GM18868 (cell line): ENCODE data around the gene ACSM3.
"Not testable (repeated sequence)": the region's sequence is repeated elsewhere in the genome, so short reads cannot be mapped to it uniquely, and the experiment has no call there.

Experiments used
- ATAC-seq: cut with Tn5 transposase; IDR thresholded peaks from one replicate; pipeline ENCODE4 v1.9.1; 2021; ENCODE audit warnings: mild to moderate bottlenecking, moderate library complexity; ENCODE audit not compliant: unreplicated experiment

ACSM3 gene

GRCh38 chr16:20763461-20764232 lies at the start of gene ACSM3:
Gene ACSM3, plus strand, starts transcription at chr16:20764014. Its CDS starts 6,021 bp downstream, at chr16:20770035.
- ATAC-seq: peak; percentile 98

- not testable (repeated sequence) for ATAC-seq
Observed at GRCh38 chr16:20717718-20718117, 46.1 kb upstream of the ACSM3 start.

GRCh38 chr16:20720251-20720650 lies 43.6 kb upstream of the ACSM3 start:
- ATAC-seq: no peak

GRCh38 chr16:20726661-20727060 lies 37.2 kb upstream of the ACSM3 start:
- no peak for ATAC-seq

GRCh38 chr16:20727181-20727580 lies 36.6 kb upstream of the ACSM3 start:
- ATAC-seq: no peak

GRCh38 chr16:20729141-20729540 lies 34.7 kb upstream of the ACSM3 start:
- ATAC-seq: no peak

GRCh38 chr16:20734056-20734455 lies 29.8 kb upstream of the ACSM3 start:
- ATAC-seq: no peak

- ATAC-seq: no peak
Observed at GRCh38 chr16:20734782-20735181, 29.0 kb upstream of the ACSM3 start.

GRCh38 chr16:20735490-20735889 lies 28.3 kb upstream of the ACSM3 start:
- ATAC-seq: no peak

GRCh38 chr16:20740007-20740883 lies 23.6 kb upstream of the ACSM3 start:
- ATAC-seq: no peak

GRCh38 chr16:20740901-20741521 lies 22.8 kb upstream of the ACSM3 start:
- peak; percentile 83 for ATAC-seq

- peak; percentile 87 for ATAC-seq
Observed at GRCh38 chr16:20741554-20742285, 22.1 kb upstream of the ACSM3 start, which contains the start of gene THUMPD1. Gene THUMPD1, minus strand, starts transcription at chr16:20741818. Its CDS starts 79 bp downstream, at chr16:20741739.

- ATAC-seq: no peak
Observed at GRCh38 chr16:20743591-20743990, 20.2 kb upstream of the ACSM3 start.

- ATAC-seq: no peak
Observed at GRCh38 chr16:20744922-20745440, 18.8 kb upstream of the ACSM3 start.

- no peak for ATAC-seq
Observed at GRCh38 chr16:20746461-20746860, 17.4 kb upstream of the ACSM3 start.

- no peak for ATAC-seq
Observed at GRCh38 chr16:20747030-20747816, 16.6 kb upstream of the ACSM3 start.

GRCh38 chr16:20749474-20749873 lies 14.3 kb upstream of the ACSM3 start:
- ATAC-seq: no peak

GRCh38 chr16:20750558-20750957 lies 13.3 kb upstream of the ACSM3 start:
- ATAC-seq: no peak

- ATAC-seq: no peak
Observed at GRCh38 chr16:20753727-20754126, 10.1 kb upstream of the ACSM3 start.

- no peak for ATAC-seq
Observed at GRCh38 chr16:20755238-20755637, 8.6 kb upstream of the ACSM3 start.
